Islet of Langerhans (tissue), 1 donor: Measurements from ENCODE around the gene TBC1D22A.
A peak's percentile ranks its signal among the peaks of the same experiment; 100 is the strongest.

Experiments
- FAIRE-seq: peaks from one replicate; lab custom pipeline; 2011; peaks lifted over from hg19 to GRCh38; lab: Jason Lieb, UNC

The TBC1D22A gene

GRCh38 chr22:46958658-46959057, 196.2 kb downstream of the TBC1D22A start:
- FAIRE-seq: no peak

- FAIRE-seq: no peak
Observed at GRCh38 chr22:46959369-46959768, 196.9 kb downstream of the TBC1D22A start.

- no peak for FAIRE-seq
Observed at GRCh38 chr22:46961591-46962295, 199.3 kb downstream of the TBC1D22A start.

GRCh38 chr22:46962406-46962805, 200.0 kb downstream of the TBC1D22A start:
- FAIRE-seq: no peak

GRCh38 chr22:46963672-46964545, 201.5 kb downstream of the TBC1D22A start:
- no peak for FAIRE-seq

- FAIRE-seq: no peak
Observed at GRCh38 chr22:46964773-46965550, 202.5 kb downstream of the TBC1D22A start.

GRCh38 chr22:46965555-46966494, 203.4 kb downstream of the TBC1D22A start:
- FAIRE-seq: no peak

- FAIRE-seq: no peak
Observed at GRCh38 chr22:46966495-46966845, 204.0 kb downstream of the TBC1D22A start.

GRCh38 chr22:46966846-46967245, 204.4 kb downstream of the TBC1D22A start:
- FAIRE-seq: no peak

- FAIRE-seq: no peak
Observed at GRCh38 chr22:46967445-46968358, 205.3 kb downstream of the TBC1D22A start.

- no peak for FAIRE-seq
Observed at GRCh38 chr22:46968359-46968740, 205.9 kb downstream of the TBC1D22A start.

- no peak for FAIRE-seq
Observed at GRCh38 chr22:46968848-46969247, 206.4 kb downstream of the TBC1D22A start.

- FAIRE-seq: no peak
Observed at GRCh38 chr22:46969491-46969890, 207.0 kb downstream of the TBC1D22A start.

GRCh38 chr22:46969961-46970360, 207.5 kb downstream of the TBC1D22A start:
- FAIRE-seq: no peak

GRCh38 chr22:46970411-46971098, 208.1 kb downstream of the TBC1D22A start:
- FAIRE-seq: no peak

- peak; percentile 21 for FAIRE-seq
Observed at GRCh38 chr22:46971099-46971763, 208.8 kb downstream of the TBC1D22A start.

GRCh38 chr22:46971764-46972125, 209.3 kb downstream of the TBC1D22A start:
- FAIRE-seq: no peak

GRCh38 chr22:46972256-46972655, 209.8 kb downstream of the TBC1D22A start:
- no peak for FAIRE-seq
